Measurements from ENCODE around the gene ZSCAN2.

ZSCAN2 gene

GRCh38 chr15:84668221-84668982, 67.6 kb downstream of the ZSCAN2 start:
- no peak for DNase-seq (ENCODE audit: low read depth in 2 of 2)

GRCh38 chr15:84669726-84670125, 68.9 kb downstream of the ZSCAN2 start:
- no peak for DNase-seq (ENCODE audit: low read depth in 2 of 2)

GRCh38 chr15:84671211-84671610, 70.4 kb downstream of the ZSCAN2 start:
- no peak for DNase-seq (ENCODE audit: low read depth in 2 of 2)

Data from stimulated activated CD8-positive, alpha-beta memory T cell treated with anti-CD3 and anti-CD28 coated beads, Interleukin-2, amount 100 ng/mL, for 1 hour (primary cell).